ENCODE measurements around the gene MAGI2. TPM values are rescaled to one million over a fixed set of nuclear protein-coding genes. Genes with fewer than 3 reads are reported as not detected.

The MAGI2 gene
- total RNA-seq, 1 donor from 2014 or later = 2.5 TPM

GRCh38 chr7:78463039-78463438 lies 990.4 kb downstream of the MAGI2 start:
- Histone ChIP-seq H3K4me3 (ENCODE audit: low read depth, low read length) (no peak overlapping the region), H3K36me3 (ENCODE audit: control insufficient read depth, insufficient read depth, low read length) (no peaks in the 10 kb centered on the region), H3K27me3 (ENCODE audit: control insufficient read depth, insufficient read depth, low read length) (no peaks in the 10 kb centered on the region)
- TF ChIP-seq CTCF (IDR thresholded peaks at IDR 0.05; ENCODE audit: insufficient read depth, low read length, poor library complexity, severe bottlenecking) = no peak
- no peak for DNase-seq (ENCODE audit: low read depth)

DNA sequence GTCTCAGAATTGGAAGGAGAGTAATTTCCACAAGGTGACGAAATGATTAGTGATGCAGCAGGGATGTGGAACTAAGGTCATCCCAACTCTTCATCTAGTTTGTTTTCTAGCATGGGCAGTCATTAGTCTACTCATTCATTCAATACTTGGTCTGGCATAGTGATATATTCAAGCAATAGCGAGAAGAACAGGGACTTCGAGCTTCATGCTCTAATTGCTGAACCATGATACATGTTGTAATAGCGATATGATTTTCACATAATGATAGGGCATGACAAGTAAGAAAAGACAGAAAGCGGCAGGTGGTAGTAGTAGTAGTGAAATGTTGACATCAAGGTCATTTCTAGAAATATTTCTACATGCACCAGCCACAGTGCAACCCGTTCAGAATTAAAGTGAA lies 1002.8 kb downstream of the MAGI2 start:
- DNase-seq (ENCODE audit: low read depth) = no peak
- H3K36me3 ChIP-seq (ENCODE audit: control insufficient read depth, insufficient read depth, low read length) = no peaks in the 10 kb centered on the region
- TF ChIP-seq CTCF (IDR thresholded peaks at IDR 0.05; ENCODE audit: insufficient read depth, low read length, poor library complexity, severe bottlenecking) = no peak

DNA sequence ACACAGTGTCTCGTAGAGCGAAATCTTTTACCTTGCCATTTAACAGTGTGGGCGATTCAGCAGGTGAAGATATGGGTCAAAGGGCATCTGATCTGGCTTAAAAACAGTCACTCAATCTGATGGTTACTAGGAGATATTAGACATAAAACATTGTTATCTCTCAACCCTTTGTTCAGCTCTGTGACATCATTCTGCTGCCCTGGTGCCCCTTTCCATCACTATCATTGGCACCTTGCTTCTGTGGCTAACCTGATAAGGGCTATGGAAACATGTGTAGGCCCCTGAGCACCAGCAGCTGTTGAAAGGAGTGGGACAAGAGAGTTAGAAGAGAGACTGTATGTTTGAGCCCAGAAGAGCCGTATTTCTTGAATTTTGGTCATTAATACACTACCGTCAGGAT lies 1004.6 kb downstream of the MAGI2 start:
- no peaks in the 10 kb centered on the region for H3K36me3 ChIP-seq (ENCODE audit: control insufficient read depth, insufficient read depth, low read length)
- no peak for DNase-seq (ENCODE audit: low read depth)
- no peak for TF ChIP-seq CTCF (IDR thresholded peaks at IDR 0.05; ENCODE audit: insufficient read depth, low read length, poor library complexity, severe bottlenecking)
- H3K4me3 ChIP-seq (ENCODE audit: low read depth, low read length) = no peak overlapping the region
- H3K27me3 ChIP-seq (ENCODE audit: control insufficient read depth, insufficient read depth, low read length) = no peaks in the 10 kb centered on the region

More for the DNA sequence above, 1002.8 kb downstream of the MAGI2 start:
- H3K4me3 ChIP-seq (ENCODE audit: low read depth, low read length) = no peak overlapping the region
- H3K27me3 ChIP-seq (ENCODE audit: control insufficient read depth, insufficient read depth, low read length) = no peaks in the 10 kb centered on the region

- no peak overlapping the region for H3K4me3 ChIP-seq (ENCODE audit: low read depth, low read length)
- H3K27me3 ChIP-seq (ENCODE audit: control insufficient read depth, insufficient read depth, low read length) = no peaks in the 10 kb centered on the region
- no peaks in the 10 kb centered on the region for H3K36me3 ChIP-seq (ENCODE audit: control insufficient read depth, insufficient read depth, low read length)
- no peak for TF ChIP-seq CTCF (IDR thresholded peaks at IDR 0.05; ENCODE audit: insufficient read depth, low read length, poor library complexity, severe bottlenecking)
- no peak for DNase-seq (ENCODE audit: low read depth)
Observed at GRCh38 chr7:78444267-78444666, 1009.2 kb downstream of the MAGI2 start.

DNA sequence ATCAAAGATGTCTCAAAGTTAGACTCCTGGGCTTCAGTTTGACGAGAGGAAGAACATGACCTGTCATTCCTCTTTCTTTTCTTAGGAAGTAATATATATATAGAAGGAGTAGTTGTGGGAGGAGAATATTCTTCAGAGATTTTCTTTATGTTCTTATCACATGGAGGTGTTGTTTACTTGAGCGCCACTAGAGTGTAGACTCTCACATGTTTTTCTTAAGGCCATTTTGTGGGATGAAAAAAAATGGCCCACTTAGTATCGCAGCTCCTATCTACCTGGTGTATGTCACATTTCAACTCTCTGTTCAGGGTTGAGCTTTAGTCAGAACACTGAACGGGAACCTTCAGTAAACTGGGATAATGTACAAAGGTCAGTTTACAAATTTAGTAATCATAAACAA lies 1009.7 kb downstream of the MAGI2 start:
- Histone ChIP-seq H3K27me3 (ENCODE audit: control insufficient read depth, insufficient read depth, low read length) (no peaks in the 10 kb centered on the region), H3K36me3 (ENCODE audit: control insufficient read depth, insufficient read depth, low read length) (no peaks in the 10 kb centered on the region), H3K4me3 (ENCODE audit: low read depth, low read length) (no peak overlapping the region)
- no peak for DNase-seq (ENCODE audit: low read depth)
- TF ChIP-seq CTCF (IDR thresholded peaks at IDR 0.05; ENCODE audit: insufficient read depth, low read length, poor library complexity, severe bottlenecking) = no peak

DNA sequence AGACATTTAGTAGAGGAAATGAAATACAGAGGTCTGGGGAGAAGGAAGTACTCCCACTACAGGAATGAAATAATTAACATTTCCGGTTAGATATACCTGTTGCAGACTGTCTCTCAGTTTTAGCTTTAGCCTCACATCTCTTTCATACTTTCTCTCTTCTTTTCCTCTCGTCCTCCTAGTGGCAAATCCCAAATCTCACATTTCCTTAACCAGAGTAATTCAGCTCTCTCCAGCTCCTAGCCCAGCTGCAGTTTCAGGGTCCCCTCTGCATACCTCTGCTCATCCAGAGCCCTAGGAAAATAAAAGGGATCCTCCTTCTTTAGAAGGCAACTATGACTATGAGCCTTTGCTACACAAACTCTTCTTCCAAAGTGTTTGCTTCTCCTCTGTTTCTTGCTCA lies 1011.7 kb downstream of the MAGI2 start:
- no peak for DNase-seq (ENCODE audit: low read depth)
- H3K36me3 ChIP-seq (ENCODE audit: control insufficient read depth, insufficient read depth, low read length) = no peaks in the 10 kb centered on the region
- TF ChIP-seq CTCF (IDR thresholded peaks at IDR 0.05; ENCODE audit: insufficient read depth, low read length, poor library complexity, severe bottlenecking) = no peak
- no peaks in the 10 kb centered on the region for H3K27me3 ChIP-seq (ENCODE audit: control insufficient read depth, insufficient read depth, low read length)
- no peak overlapping the region for H3K4me3 ChIP-seq (ENCODE audit: low read depth, low read length)

Measured in kidney epithelial cell (primary cell).